ENCODE data around the gene LTC4S.

LTC4S gene

DNA sequence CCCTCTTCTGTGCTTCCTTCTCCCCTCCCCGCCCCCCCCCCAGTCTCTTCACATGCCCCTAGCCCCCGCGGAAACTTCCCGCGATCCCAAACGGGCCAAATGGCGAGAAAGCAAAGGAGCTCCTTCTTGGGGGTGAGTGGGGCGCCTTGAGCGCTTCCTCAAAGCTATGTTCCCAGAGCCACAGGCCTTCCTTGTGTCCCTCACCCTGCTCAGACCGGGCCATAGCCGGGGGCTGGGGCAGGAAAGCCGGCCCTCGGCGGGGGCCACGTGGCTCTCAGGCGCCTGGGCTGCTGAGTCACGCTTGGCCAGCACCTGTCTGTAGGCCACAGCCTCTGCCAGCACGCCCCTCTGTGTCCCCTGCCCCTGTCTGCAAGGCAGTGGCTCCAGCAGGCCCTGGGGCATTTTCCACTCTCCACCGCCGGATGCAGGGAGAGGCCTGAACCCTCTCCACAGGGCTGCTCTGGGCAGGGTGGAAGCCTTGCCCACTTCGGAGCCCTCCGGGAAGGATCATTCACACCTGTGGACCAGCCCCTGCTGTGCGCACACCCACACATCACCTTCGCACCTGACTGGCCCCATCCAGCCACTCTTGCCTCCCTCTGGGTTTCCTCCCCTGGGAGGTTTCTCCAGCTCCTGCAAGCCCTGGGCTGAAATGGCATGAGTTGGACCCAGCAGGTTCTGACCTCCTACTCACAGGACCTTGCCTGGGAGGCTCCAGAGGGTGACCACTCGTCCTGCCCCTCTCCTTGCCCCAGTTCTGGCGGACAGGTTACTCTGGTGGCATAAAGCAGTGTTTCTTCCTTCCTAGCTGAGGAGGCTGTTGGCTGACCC, 25.7 kb downstream of the LTC4S start:
- Histone ChIP-seq H2AFZ (ENCODE audit: low read depth) (peak overlapping the region; percentile 18; the same call in 1 of the 2 replicates), H3K4me2 (peak overlapping the region; percentile 71; the same call in 1 of the 2 replicates), H3K79me2 (ENCODE audit: insufficient read depth, low read depth) (peaks cover 28% of the 10 kb centered on the region), H3K4me1 (ENCODE audit: low read depth, poor library complexity, severe bottlenecking) (peaks cover 30% of the 10 kb centered on the region), H3K27ac (peak overlapping the region; percentile 99), H4K20me1 (ENCODE audit: insufficient read depth) (peaks cover 11% of the 10 kb centered on the region; the same call in 1 of the 2 replicates), H3K36me3 (ENCODE audit: insufficient read depth) (no peaks in the 10 kb centered on the region), H3K4me3 (IDR thresholded peaks at IDR 0.05; ENCODE audit: insufficient read depth, low read depth, low read length) (no peak overlapping the region), H3K9ac (peak overlapping the region; percentile 90), H3K27me3 (ENCODE audit: insufficient read depth, low read depth) (no peaks in the 10 kb centered on the region)
- TF ChIP-seq, protein P1, sequence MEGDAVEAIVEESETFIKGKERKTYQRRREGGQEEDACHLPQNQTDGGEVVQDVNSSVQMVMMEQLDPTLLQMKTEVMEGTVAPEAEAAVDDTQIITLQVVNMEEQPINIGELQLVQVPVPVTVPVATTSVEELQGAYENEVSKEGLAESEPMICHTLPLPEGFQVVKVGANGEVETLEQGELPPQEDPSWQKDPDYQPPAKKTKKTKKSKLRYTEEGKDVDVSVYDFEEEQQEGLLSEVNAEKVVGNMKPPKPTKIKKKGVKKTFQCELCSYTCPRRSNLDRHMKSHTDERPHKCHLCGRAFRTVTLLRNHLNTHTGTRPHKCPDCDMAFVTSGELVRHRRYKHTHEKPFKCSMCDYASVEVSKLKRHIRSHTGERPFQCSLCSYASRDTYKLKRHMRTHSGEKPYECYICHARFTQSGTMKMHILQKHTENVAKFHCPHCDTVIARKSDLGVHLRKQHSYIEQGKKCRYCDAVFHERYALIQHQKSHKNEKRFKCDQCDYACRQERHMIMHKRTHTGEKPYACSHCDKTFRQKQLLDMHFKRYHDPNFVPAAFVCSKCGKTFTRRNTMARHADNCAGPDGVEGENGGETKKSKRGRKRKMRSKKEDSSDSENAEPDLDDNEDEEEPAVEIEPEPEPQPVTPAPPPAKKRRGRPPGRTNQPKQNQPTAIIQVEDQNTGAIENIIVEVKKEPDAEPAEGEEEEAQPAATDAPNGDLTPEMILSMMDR (conservative IDR thresholded peaks at IDR 0.05; ENCODE audit: low read depth, low read length) = no peak

DNA sequence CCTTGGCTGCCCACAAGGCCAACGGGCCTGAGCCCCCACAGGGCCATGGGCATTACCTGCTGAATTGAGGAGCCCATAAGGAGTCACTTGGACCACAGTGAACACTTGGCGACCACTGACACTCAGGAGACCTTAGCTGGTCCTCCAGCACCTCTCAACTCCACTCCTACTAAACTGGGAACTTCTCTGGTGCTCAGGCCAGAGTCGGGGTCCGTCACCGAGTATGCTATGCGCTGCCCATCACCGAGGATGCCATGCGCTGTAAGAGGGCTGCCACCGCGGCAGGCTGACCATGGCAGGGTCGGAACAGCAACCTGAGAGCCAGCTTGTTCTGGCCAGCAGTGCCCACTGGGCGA, 26.3 kb downstream of the LTC4S start:
- Histone ChIP-seq H2AFZ (ENCODE audit: low read depth) (0 out of 2 replicates have a peak overlapping the region, but pooled peaks have one; percentile 34), H3K4me1 (ENCODE audit: low read depth, poor library complexity, severe bottlenecking) (peaks cover 30% of the 10 kb centered on the region), H3K27me3 (ENCODE audit: insufficient read depth, low read depth) (no peaks in the 10 kb centered on the region), H3K9ac (peak overlapping the region; percentile 90; the same call in 1 of the 2 replicates), H4K20me1 (ENCODE audit: insufficient read depth) (peaks cover 11% of the 10 kb centered on the region; the same call in 1 of the 2 replicates), H3K4me2 (peak overlapping the region; percentile 71), H3K4me3 (IDR thresholded peaks at IDR 0.05; ENCODE audit: insufficient read depth, low read depth, low read length) (no peak overlapping the region), H3K79me2 (ENCODE audit: insufficient read depth, low read depth) (peaks cover 31% of the 10 kb centered on the region), H3K36me3 (ENCODE audit: insufficient read depth) (no peaks in the 10 kb centered on the region), H3K27ac (peak overlapping the region; percentile 99)
- TF ChIP-seq, protein P1 (conservative IDR thresholded peaks at IDR 0.05; ENCODE audit: low read depth, low read length) = no peak

DNA sequence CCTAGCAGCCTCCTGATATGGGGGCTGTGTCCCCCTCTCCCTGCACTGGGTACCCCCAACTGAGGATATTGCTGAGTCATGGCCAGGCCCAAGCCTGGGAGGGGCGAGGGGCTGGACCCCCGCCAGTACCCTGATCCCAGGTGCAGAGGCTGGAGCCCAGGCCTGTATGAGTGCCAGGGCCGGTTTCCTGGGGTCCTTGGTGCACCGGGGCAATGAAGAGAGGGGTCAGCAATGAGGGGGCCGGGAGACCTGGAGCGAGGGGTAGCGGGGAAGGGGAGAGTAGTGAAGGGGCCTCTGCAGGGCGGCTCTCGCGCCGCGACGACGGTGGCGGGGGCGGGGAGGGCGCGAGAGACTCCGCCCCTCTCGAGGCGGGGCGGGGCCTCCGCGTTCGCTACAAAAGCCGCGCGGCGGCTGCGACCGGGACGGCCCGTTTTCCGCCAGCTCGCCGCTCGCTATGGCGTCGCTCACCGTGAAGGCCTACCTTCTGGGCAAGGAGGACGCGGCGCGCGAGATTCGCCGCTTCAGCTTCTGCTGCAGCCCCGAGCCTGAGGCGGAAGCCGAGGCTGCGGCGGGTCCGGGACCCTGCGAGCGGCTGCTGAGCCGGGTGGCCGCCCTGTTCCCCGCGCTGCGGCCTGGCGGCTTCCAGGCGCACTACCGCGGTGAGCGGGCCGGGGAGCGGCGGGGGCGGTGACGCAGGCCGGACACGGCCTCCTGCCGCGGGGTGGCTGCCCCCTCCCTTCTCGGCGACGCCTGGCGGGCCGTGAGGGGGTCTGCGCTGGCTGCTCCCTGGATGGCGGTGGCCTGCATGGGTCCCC, 26.9 kb downstream of the LTC4S start, which contains the start of gene SQSTM1:
TSS of gene SQSTM1 (plus strand) at position 423 of the 815 bp plus-strand sequence. CDS start at position 455, 32 bp downstream.
- H3K27ac ChIP-seq = peak within 1 kb of the TSS; percentile 99
- H3K27me3 ChIP-seq (ENCODE audit: insufficient read depth, low read depth) = no peaks in the 10 kb centered on the region
- TF ChIP-seq, protein P1 (conservative IDR thresholded peaks at IDR 0.05; ENCODE audit: low read depth, low read length) = no peak
- peak within 1 kb of the TSS; percentile 34; the same call in 1 of the 2 replicates for H2AFZ ChIP-seq (ENCODE audit: low read depth)
- H3K4me2 ChIP-seq = peak within 1 kb of the TSS; percentile 71
- H3K36me3 ChIP-seq (ENCODE audit: insufficient read depth) = no peaks in the 10 kb centered on the region
- H3K79me2 ChIP-seq (ENCODE audit: insufficient read depth, low read depth) = peaks cover 31% of the 10 kb centered on the region
- H3K4me1 ChIP-seq (ENCODE audit: low read depth, poor library complexity, severe bottlenecking) = peaks cover 30% of the 10 kb centered on the region
- peaks cover 11% of the 10 kb centered on the region; the same call in 1 of the 2 replicates for H4K20me1 ChIP-seq (ENCODE audit: insufficient read depth)
- H3K4me3 ChIP-seq (IDR thresholded peaks at IDR 0.05; ENCODE audit: insufficient read depth, low read depth, low read length) = no peak within 1 kb of the TSS
- peak within 1 kb of the TSS; percentile 90 for H3K9ac ChIP-seq

DNA sequence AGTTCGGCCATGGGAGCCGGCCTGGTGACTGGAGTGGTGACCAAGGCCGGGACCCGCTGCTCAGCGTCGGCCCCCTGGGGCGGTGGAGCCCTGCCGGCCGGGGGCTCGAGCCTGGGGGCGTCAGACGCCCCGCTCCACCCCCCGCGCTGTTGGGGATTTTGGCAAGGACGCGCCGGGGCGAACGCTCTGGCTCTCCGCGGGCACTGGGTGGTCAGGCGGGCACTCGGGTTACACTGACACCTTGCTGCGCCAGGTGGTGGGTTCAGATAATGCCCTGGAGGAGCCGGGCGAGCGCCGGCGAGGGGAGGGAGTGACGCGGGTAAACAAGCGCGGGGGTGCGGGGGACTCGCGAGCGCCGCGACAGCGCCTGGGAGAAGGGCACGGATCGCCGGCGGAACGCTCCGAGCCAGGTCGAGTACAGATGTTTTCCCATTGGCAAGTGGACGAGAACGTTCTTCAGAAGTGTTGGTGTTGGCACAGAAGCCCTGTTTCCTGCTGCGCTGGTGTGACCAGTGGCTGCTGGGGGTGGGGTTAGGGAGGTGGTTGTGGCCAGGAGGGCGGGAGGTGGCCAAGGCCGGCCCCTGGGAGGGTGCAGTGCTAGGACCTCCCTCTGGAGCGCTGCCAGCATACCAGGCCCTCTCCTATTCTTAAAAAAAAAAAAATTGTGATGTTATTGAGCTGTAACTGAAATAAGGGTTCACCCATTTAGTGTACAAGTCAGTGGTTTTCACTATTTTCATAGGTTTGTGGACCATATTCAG, 27.7 kb downstream of the LTC4S start:
- Histone ChIP-seq H3K9ac (peak overlapping the region; percentile 90), H3K27ac (peak overlapping the region; percentile 99), H2AFZ (ENCODE audit: low read depth) (no peak overlapping the region), H3K4me2 (peak overlapping the region; percentile 41), H3K4me3 (IDR thresholded peaks at IDR 0.05; ENCODE audit: insufficient read depth, low read depth, low read length) (no peak overlapping the region), H3K4me1 (ENCODE audit: low read depth, poor library complexity, severe bottlenecking) (peaks cover 30% of the 10 kb centered on the region), H3K79me2 (ENCODE audit: insufficient read depth, low read depth) (peaks cover 31% of the 10 kb centered on the region), H3K36me3 (ENCODE audit: insufficient read depth) (no peaks in the 10 kb centered on the region), H3K27me3 (ENCODE audit: insufficient read depth, low read depth) (no peaks in the 10 kb centered on the region), H4K20me1 (ENCODE audit: insufficient read depth) (peaks cover 11% of the 10 kb centered on the region; the same call in 1 of the 2 replicates)
- TF ChIP-seq, protein P1 (conservative IDR thresholded peaks at IDR 0.05; ENCODE audit: low read depth, low read length) = no peak
